GM23338 (cell line): ENCODE measurements around the gene CEP170B. TPM values are rescaled to one million over a fixed set of nuclear protein-coding genes. Genes with fewer than 3 reads are reported as not detected.

Experiments used
- ATAC-seq: fragments of 200-7000 bp; cut with Tn5 transposase; 3 replicates; pipeline ENCODE4 v1.9.1; 2020
- DNase-seq: peaks from one replicate; pipeline ENCODE4 v3.0.0-alpha.2; 2015; ENCODE audit warnings: low spot score
- H2AFZ ChIP-seq: fragments of 200-600 bp; sonication (generic); 2 replicates; pipeline ENCODE4 v1.8.0; 2016; ENCODE audit warnings: antibody characterized with exemption, mild to moderate bottlenecking, moderate library complexity
- H3F3A ChIP-seq: fragments of 200-600 bp; sonication (generic); replicated peaks from 2 replicates; pipeline ENCODE4 v1.8.0; 2017; ENCODE audit warnings: antibody characterized with exemption, mixed run types, low read depth
- H3K27ac ChIP-seq: fragments of 200-600 bp; sonication (generic); 2 replicates; pipeline ENCODE4 v1.6.1; 2016; ENCODE audit warnings: low read depth
- H3K27me3 ChIP-seq: fragments of 200-600 bp; sonication (generic); 2 replicates; pipeline ENCODE4 v1.8.0; 2016; ENCODE audit warnings: mild to moderate bottlenecking, mixed run types, moderate library complexity; ENCODE audit not compliant: insufficient read depth
- H3K36me3 ChIP-seq: fragments of 200-600 bp; sonication (generic); 2 replicates; pipeline ENCODE4 v1.8.0; 2016; ENCODE audit warnings: mild to moderate bottlenecking; ENCODE audit not compliant: insufficient read depth
- H3K4me1 ChIP-seq: fragments of 200-600 bp; sonication (generic); 2 replicates; pipeline ENCODE4 v1.8.0; 2016; ENCODE audit warnings: mild to moderate bottlenecking, moderate library complexity; ENCODE audit not compliant: insufficient read depth
- H3K4me2 ChIP-seq: fragments of 200-600 bp; sonication (generic); 2 replicates; pipeline ENCODE4 v1.7.1; 2017; ENCODE audit warnings: mixed run types
- H3K4me3 ChIP-seq: fragments of 200-600 bp; sonication (generic); 2 replicates; pipeline ENCODE4 v1.6.1; 2016; ENCODE audit warnings: mixed run types
- H3K79me2 ChIP-seq: fragments of 200-600 bp; sonication (generic); replicated peaks from 2 replicates; pipeline ENCODE4 v1.8.0; 2017; ENCODE audit warnings: mild to moderate bottlenecking; ENCODE audit not compliant: insufficient read depth
- H3K9me2 ChIP-seq: fragments of 200-600 bp; sonication (generic); 2 replicates; pipeline ENCODE4 v1.8.0; 2017; ENCODE audit not compliant: insufficient read depth
- H4K20me1 ChIP-seq: fragments of 200-600 bp; sonication (generic); replicated peaks from 2 replicates; pipeline ENCODE4 v1.8.0; 2017; ENCODE audit warnings: mild to moderate bottlenecking; ENCODE audit not compliant: insufficient read depth
- H3K27ac Mint-ChIP-seq: 2 replicates; pipeline ENCODE4 v1.8.0; 2020; ENCODE audit warnings: inconsistent platforms, mild to moderate bottlenecking, moderate library complexity, mixed read lengths
- H3K27me3 Mint-ChIP-seq: 3 replicates; pipeline ENCODE4 v1.8.0; 2022; ENCODE audit warnings: low read depth, mild to moderate bottlenecking, moderate library complexity, mixed read lengths, inconsistent platforms; ENCODE audit not compliant: insufficient read depth, poor library complexity
- H3K36me3 Mint-ChIP-seq: 3 replicates; pipeline ENCODE4 v1.8.0; 2021; ENCODE audit warnings: low read depth, mild to moderate bottlenecking, inconsistent platforms, moderate library complexity, mixed read lengths
- H3K4me1 Mint-ChIP-seq: 3 replicates; pipeline ENCODE4 v1.8.0; 2020; ENCODE audit warnings: mild to moderate bottlenecking, inconsistent platforms, mixed read lengths
- H3K4me3 Mint-ChIP-seq: 3 replicates; pipeline ENCODE4 v1.8.0; 2021; ENCODE audit warnings: moderate library complexity, mild to moderate bottlenecking, inconsistent platforms, mixed read lengths
- H3K9me3 Mint-ChIP-seq: 3 replicates; pipeline ENCODE4 v1.8.0; 2020; ENCODE audit warnings: moderate library complexity, mild to moderate bottlenecking, inconsistent platforms, mixed read lengths
- CREB1 ChIP-seq: fragments of 250-450 bp; sonication (Bioruptor Pico); IDR thresholded peaks from 2 replicates; pipeline ENCODE4 v1.5.0; 2020; ENCODE audit warnings: low read depth, mild to moderate bottlenecking, moderate library complexity
- ETS1 ChIP-seq: IDR thresholded peaks from 2 replicates; pipeline ENCODE4 v1.6.1; 2016; ENCODE audit warnings: antibody characterized with exemption
- EZH2 ChIP-seq: fragments of 200-600 bp; sonication (generic); IDR thresholded peaks from one replicate; pipeline ENCODE4 v1.8.0; 2017; ENCODE audit warnings: antibody characterized with exemption, mild to moderate bottlenecking, low read depth; ENCODE audit not compliant: unreplicated experiment
- EZH2phosphoT487 ChIP-seq: fragments of 200-600 bp; sonication (generic); IDR thresholded peaks from one replicate; pipeline ENCODE4 v1.8.1; 2018; ENCODE audit warnings: antibody characterized with exemption; ENCODE audit not compliant: unreplicated experiment
- JUNB ChIP-seq: IDR thresholded peaks from one replicate; pipeline ENCODE4 v1.6.1; 2016; ENCODE audit warnings: antibody characterized with exemption; ENCODE audit not compliant: unreplicated experiment
- NANOG ChIP-seq: IDR thresholded peaks from 2 replicates; pipeline ENCODE4 v1.6.1; 2016; ENCODE audit warnings: antibody characterized with exemption, borderline replicate concordance
- POLR2AphosphoS5 ChIP-seq: IDR thresholded peaks from 2 replicates; pipeline ENCODE4 v1.6.1; 2016; ENCODE audit warnings: antibody characterized with exemption, low read depth
- STAT1 ChIP-seq: IDR thresholded peaks from one replicate; pipeline ENCODE4 v1.6.1; 2016; ENCODE audit warnings: antibody characterized with exemption; ENCODE audit not compliant: unreplicated experiment
- ZNF114 ChIP-seq: fragments of 250-450 bp; sonication (Bioruptor Pico); IDR thresholded peaks from 2 replicates; pipeline ENCODE4 v1.5.0; 2020; ENCODE audit warnings: mild to moderate bottlenecking, moderate library complexity
- ZNF331 ChIP-seq: fragments of 250-450 bp; sonication (Bioruptor Pico); IDR thresholded peaks from 2 replicates; pipeline ENCODE4 v1.5.0; 2020; ENCODE audit warnings: low read depth, mild to moderate bottlenecking, moderate library complexity
- polyA plus RNA-seq: library from polyadenylated mRNA; unstranded; fragments of >200 nt; fragmentation: Nextera tagmentation; extraction: Ambion mirVana; gene quantifications from 2 replicates; pipeline ENCODE4 v1.2.1, GENCODE V29; 2016
- total RNA-seq: library from RNA; depleted of rRNA; stranded (reverse); fragments of >200 nt; shearing (Covaris generic); gene quantifications from 2 replicates; pipeline ENCODE4 v1.2.3, GENCODE V29; 2014
- TF ChIP-seq, protein P1 (sequence below): fragments of 250-450 bp; sonication (Bioruptor Pico); IDR thresholded peaks from 2 replicates; pipeline ENCODE4 v1.5.0; 2020; ENCODE audit warnings: mild to moderate bottlenecking, moderate library complexity
- TF ChIP-seq, protein P2 (sequence below), 2 experiments: fragments of 200-600 bp in 1 of 2; sonication (generic) in 1 of 2; conservative IDR thresholded peaks; 2 replicates each; pipeline versions ENCODE4 v1.5.1 to v1.6.1; 2016 to 2017; ENCODE audit warnings: antibody characterized with exemption in 2 of 2, low read depth in 2 of 2, mild to moderate bottlenecking in 2 of 2, moderate library complexity in 1 of 2
- TF ChIP-seq, protein P3 (sequence below): IDR thresholded peaks from one replicate; pipeline ENCODE4 v1.6.1; 2018; ENCODE audit warnings: antibody characterized with exemption; ENCODE audit not compliant: unreplicated experiment

The CEP170B gene
- total and polyA plus RNA-seq, 2 experiments from 2014 or later, result 4.6 to 37.1 TPM

DNA sequence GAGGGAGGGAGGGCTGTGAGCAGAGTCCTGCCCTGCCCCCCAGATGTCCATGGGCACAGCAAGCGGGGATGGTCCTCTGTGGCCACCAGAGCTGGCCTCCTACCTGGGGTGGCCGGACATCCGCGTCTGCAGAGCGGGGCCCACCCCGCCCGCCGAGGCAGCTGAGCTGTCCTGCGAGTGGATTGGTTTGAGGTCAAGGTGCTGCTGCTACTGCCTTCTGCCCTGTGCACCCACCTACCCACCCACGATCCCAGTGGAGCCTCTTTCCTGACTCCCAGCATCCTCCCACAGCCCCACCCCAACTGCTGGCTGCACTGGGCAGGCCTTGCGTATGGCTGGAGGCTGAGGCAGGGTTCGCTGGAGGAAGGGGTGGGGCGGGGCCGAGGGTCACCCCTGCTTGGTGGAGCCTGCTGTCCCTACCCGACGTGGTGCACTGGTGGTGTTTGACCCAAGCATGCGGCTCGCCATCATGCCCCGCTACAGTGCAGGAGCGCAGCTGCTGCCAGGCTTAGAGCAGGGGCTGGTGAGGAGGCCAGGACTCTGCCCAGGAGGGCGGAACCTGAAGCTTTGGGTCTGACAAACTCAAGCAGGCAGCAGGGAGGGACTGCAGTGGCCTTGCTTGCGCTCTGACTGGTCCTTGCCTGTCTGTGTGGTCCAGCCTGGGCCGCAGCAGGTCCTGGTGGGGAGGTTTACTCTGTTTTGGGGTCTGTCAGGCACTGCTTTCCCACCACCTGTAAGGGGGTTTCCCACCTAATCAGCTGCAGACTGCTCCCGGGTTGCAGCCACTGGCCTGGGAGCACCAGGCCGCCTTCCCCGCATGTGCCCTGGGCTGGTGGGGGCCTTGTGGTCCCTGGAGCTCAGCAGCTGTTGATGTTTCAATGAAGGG, 23.7 kb downstream of the CEP170B start:
- Histone ChIP-seq H4K20me1 (no peaks in the 10 kb centered on the region), H3K27ac (no peak overlapping the region), H3K36me3 (no peaks in the 10 kb centered on the region), H3K4me3 (no peak overlapping the region), H3K79me2 (no peaks in the 10 kb centered on the region), H3K4me2 (no peak overlapping the region), H3K27me3 (no peaks in the 10 kb centered on the region), H2AFZ (no peak overlapping the region), H3F3A (no peaks in the 10 kb centered on the region), H3K4me1 (no peaks in the 10 kb centered on the region), H3K9me2 (no peaks in the 10 kb centered on the region)
- Mint-ChIP-seq H3K36me3 (no peaks in the 10 kb centered on the region), H3K27me3 (peaks cover 2% of the 10 kb centered on the region), H3K4me1 (peaks cover 2% of the 10 kb centered on the region; the same call in 1 of the 3 replicates), H3K27ac (no peak overlapping the region), H3K9me3 (no peaks in the 10 kb centered on the region), H3K4me3 (no peak overlapping the region)
- ATAC-seq (no peak), DNase-seq (no peak)
- TF ChIP-seq STAT1 (no peak), NANOG (no peak), ETS1 (no peak), EZH2 (no peak), JUNB (no peak), ZNF114 (no peak), EZH2phosphoT487 (no peak), POLR2AphosphoS5 (no peak), CREB1 (CRISPR knock-in tag) (no peak), ZNF331 (CRISPR knock-in tag) (no peak)
- TF ChIP-seq, protein P1, sequence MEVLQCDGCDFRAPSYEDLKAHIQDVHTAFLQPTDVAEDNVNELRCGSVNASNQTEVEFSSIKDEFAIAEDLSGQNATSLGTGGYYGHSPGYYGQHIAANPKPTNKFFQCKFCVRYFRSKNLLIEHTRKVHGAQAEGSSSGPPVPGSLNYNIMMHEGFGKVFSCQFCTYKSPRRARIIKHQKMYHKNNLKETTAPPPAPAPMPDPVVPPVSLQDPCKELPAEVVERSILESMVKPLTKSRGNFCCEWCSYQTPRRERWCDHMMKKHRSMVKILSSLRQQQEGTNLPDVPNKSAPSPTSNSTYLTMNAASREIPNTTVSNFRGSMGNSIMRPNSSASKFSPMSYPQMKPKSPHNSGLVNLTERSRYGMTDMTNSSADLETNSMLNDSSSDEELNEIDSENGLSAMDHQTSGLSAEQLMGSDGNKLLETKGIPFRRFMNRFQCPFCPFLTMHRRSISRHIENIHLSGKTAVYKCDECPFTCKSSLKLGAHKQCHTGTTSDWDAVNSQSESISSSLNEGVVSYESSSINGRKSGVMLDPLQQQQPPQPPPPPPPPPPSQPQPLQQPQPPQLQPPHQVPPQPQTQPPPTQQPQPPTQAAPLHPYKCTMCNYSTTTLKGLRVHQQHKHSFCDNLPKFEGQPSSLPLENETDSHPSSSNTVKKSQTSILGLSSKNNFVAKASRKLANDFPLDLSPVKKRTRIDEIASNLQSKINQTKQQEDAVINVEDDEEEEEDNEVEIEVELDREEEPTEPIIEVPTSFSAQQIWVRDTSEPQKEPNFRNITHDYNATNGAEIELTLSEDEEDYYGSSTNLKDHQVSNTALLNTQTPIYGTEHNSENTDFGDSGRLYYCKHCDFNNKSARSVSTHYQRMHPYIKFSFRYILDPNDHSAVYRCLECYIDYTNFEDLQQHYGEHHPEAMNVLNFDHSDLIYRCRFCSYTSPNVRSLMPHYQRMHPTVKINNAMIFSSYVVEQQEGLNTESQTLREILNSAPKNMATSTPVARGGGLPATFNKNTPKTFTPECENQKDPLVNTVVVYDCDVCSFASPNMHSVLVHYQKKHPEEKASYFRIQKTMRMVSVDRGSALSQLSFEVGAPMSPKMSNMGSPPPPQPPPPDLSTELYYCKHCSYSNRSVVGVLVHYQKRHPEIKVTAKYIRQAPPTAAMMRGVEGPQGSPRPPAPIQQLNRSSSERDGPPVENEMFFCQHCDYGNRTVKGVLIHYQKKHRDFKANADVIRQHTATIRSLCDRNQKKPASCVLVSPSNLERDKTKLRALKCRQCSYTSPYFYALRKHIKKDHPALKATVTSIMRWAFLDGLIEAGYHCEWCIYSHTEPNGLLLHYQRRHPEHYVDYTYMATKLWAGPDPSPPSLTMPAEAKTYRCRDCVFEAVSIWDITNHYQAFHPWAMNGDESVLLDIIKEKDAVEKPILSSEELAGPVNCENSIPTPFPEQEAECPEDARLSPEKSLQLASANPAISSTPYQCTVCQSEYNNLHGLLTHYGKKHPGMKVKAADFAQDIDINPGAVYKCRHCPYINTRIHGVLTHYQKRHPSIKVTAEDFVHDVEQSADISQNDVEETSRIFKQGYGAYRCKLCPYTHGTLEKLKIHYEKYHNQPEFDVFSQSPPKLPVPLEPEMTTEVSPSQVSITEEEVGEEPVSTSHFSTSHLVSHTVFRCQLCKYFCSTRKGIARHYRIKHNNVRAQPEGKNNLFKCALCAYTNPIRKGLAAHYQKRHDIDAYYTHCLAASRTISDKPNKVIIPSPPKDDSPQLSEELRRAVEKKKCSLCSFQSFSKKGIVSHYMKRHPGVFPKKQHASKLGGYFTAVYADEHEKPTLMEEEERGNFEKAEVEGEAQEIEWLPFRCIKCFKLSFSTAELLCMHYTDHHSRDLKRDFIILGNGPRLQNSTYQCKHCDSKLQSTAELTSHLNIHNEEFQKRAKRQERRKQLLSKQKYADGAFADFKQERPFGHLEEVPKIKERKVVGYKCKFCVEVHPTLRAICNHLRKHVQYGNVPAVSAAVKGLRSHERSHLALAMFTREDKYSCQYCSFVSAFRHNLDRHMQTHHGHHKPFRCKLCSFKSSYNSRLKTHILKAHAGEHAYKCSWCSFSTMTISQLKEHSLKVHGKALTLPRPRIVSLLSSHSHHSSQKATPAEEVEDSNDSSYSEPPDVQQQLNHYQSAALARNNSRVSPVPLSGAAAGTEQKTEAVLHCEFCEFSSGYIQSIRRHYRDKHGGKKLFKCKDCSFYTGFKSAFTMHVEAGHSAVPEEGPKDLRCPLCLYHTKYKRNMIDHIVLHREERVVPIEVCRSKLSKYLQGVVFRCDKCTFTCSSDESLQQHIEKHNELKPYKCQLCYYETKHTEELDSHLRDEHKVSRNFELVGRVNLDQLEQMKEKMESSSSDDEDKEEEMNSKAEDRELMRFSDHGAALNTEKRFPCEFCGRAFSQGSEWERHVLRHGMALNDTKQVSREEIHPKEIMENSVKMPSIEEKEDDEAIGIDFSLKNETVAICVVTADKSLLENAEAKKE (CRISPR knock-in tag), result no peak
- TF ChIP-seq, protein P2, sequence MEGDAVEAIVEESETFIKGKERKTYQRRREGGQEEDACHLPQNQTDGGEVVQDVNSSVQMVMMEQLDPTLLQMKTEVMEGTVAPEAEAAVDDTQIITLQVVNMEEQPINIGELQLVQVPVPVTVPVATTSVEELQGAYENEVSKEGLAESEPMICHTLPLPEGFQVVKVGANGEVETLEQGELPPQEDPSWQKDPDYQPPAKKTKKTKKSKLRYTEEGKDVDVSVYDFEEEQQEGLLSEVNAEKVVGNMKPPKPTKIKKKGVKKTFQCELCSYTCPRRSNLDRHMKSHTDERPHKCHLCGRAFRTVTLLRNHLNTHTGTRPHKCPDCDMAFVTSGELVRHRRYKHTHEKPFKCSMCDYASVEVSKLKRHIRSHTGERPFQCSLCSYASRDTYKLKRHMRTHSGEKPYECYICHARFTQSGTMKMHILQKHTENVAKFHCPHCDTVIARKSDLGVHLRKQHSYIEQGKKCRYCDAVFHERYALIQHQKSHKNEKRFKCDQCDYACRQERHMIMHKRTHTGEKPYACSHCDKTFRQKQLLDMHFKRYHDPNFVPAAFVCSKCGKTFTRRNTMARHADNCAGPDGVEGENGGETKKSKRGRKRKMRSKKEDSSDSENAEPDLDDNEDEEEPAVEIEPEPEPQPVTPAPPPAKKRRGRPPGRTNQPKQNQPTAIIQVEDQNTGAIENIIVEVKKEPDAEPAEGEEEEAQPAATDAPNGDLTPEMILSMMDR (conservative IDR thresholded peaks at IDR 0.05; ENCODE audit: low read depth in 2 of 2), result no peak
- TF ChIP-seq, protein P3, sequence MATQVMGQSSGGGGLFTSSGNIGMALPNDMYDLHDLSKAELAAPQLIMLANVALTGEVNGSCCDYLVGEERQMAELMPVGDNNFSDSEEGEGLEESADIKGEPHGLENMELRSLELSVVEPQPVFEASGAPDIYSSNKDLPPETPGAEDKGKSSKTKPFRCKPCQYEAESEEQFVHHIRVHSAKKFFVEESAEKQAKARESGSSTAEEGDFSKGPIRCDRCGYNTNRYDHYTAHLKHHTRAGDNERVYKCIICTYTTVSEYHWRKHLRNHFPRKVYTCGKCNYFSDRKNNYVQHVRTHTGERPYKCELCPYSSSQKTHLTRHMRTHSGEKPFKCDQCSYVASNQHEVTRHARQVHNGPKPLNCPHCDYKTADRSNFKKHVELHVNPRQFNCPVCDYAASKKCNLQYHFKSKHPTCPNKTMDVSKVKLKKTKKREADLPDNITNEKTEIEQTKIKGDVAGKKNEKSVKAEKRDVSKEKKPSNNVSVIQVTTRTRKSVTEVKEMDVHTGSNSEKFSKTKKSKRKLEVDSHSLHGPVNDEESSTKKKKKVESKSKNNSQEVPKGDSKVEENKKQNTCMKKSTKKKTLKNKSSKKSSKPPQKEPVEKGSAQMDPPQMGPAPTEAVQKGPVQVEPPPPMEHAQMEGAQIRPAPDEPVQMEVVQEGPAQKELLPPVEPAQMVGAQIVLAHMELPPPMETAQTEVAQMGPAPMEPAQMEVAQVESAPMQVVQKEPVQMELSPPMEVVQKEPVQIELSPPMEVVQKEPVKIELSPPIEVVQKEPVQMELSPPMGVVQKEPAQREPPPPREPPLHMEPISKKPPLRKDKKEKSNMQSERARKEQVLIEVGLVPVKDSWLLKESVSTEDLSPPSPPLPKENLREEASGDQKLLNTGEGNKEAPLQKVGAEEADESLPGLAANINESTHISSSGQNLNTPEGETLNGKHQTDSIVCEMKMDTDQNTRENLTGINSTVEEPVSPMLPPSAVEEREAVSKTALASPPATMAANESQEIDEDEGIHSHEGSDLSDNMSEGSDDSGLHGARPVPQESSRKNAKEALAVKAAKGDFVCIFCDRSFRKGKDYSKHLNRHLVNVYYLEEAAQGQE, result no peak
